Kidney capillary endothelial cell (primary cell): ENCODE results near the gene OXLD1.

Experiments
- DNase-seq: peaks from one replicate; pipeline ENCODE4 v3.0.0-alpha.2; 2018; ENCODE audit warnings: low spot score

The OXLD1 gene

GRCh38 chr17:81701288-81702071 is 35.1 kb upstream of the OXLD1 start:
- DNase-seq: no peak

GRCh38 chr17:81700353-81701287 is 34.2 kb upstream of the OXLD1 start:
- no peak for DNase-seq

GRCh38 chr17:81697261-81698044 is 31.0 kb upstream of the OXLD1 start:
- no peak for DNase-seq

- DNase-seq: no peak
These were observed 30.0 kb upstream of the OXLD1 start for GRCh38 chr17:81696218-81696941.

- no peak for DNase-seq
These were observed 29.4 kb upstream of the OXLD1 start for GRCh38 chr17:81695801-81696200.

GRCh38 chr17:81695211-81695610 is 28.8 kb upstream of the OXLD1 start:
- DNase-seq: no peak

- no peak for DNase-seq
These were observed 28.4 kb upstream of the OXLD1 start for GRCh38 chr17:81694810-81695209.

GRCh38 chr17:81693509-81694210 is 27.3 kb upstream of the OXLD1 start:
- no peak for DNase-seq

- DNase-seq: no peak
These were observed 25.2 kb upstream of the OXLD1 start for GRCh38 chr17:81691608-81692007.

- no peak for DNase-seq
These were observed 24.8 kb upstream of the OXLD1 start for GRCh38 chr17:81691196-81691595.

GRCh38 chr17:81690549-81690948 is 24.1 kb upstream of the OXLD1 start:
- no peak for DNase-seq

GRCh38 chr17:81690066-81690465 is 23.7 kb upstream of the OXLD1 start:
- DNase-seq: no peak

- DNase-seq: no peak
These were observed 22.2 kb upstream of the OXLD1 start for GRCh38 chr17:81688616-81689015.

GRCh38 chr17:81687770-81688541 is 21.6 kb upstream of the OXLD1 start:
- DNase-seq: no peak

- DNase-seq: no peak
These were observed 20.2 kb upstream of the OXLD1 start for GRCh38 chr17:81686614-81687013.

GRCh38 chr17:81685108-81685507 is 18.7 kb upstream of the OXLD1 start:
- DNase-seq: peak; percentile 62

GRCh38 chr17:81684442-81684911 is 18.1 kb upstream of the OXLD1 start:
- no peak for DNase-seq

- peak; percentile 99 for DNase-seq
These were observed 17.4 kb upstream of the OXLD1 start, which contains the start of the genes ARL16 and HGS for GRCh38 chr17:81683584-81684441. Gene ARL16, minus strand, starts transcription at chr17:81683797. Its CDS starts 44 bp downstream, at chr17:81683753. Gene HGS, plus strand, starts transcription at chr17:81684011. Its CDS starts 56 bp downstream, at chr17:81684067.

GRCh38 chr17:81683208-81683583 is 16.8 kb upstream of the OXLD1 start:
- DNase-seq: no peak
